GM12892 (cell line): Measurements from ENCODE around the gene VPS52.

Source experiments
- DNase-seq: peaks from one replicate; pipeline ENCODE4 v3.0.0; 2011; ENCODE audit not compliant: insufficient read length
- FAIRE-seq: peaks from 2 replicates; lab custom pipeline; 2011; peaks lifted over from hg19 to GRCh38; lab: Jason Lieb, UNC
- POLR2A ChIP-seq: IDR thresholded peaks from 2 replicates; pipeline ENCODE4 v1.6.1; 2011; ENCODE audit warnings: low read depth, low read length, control low read depth
- POLR2AphosphoS5 ChIP-seq: IDR thresholded peaks from 2 replicates; pipeline ENCODE4 v1.6.1; 2011; ENCODE audit warnings: low read depth, low read length, control low read depth
- TAF1 ChIP-seq: IDR thresholded peaks from 2 replicates; pipeline ENCODE4 v1.6.1; 2011; ENCODE audit warnings: low read depth, mild to moderate bottlenecking, control low read depth, low read length, borderline replicate concordance

VPS52 gene

GRCh38 chr6:33204415-33205190 lies 67.1 kb downstream of the VPS52 start, which contains the start of gene HSD17B8:
HSD17B8 (plus strand) TSS chr6:33204655; CDS start chr6:33204669, 14 bp downstream.
- FAIRE-seq (peak; percentile 91), DNase-seq (peak; percentile 97)
- no peak for TF ChIP-seq TAF1
- peak; percentile 66 for TF ChIP-seq POLR2A
- no peak; the same call in 1 of the 2 replicates for TF ChIP-seq POLR2AphosphoS5

- DNase-seq: no peak
- no peak for TF ChIP-seq POLR2AphosphoS5
- no peak for TF ChIP-seq POLR2A
- no peak for TF ChIP-seq TAF1
- FAIRE-seq: no peak
These were observed 67.6 kb downstream of the VPS52 start for GRCh38 chr6:33204165-33204414.

GRCh38 chr6:33203443-33204164 lies 68.1 kb downstream of the VPS52 start:
- FAIRE-seq (no peak), DNase-seq (no peak)
- TF ChIP-seq POLR2AphosphoS5: no peak
- TF ChIP-seq TAF1: no peak
- TF ChIP-seq POLR2A: no peak

DNA sequence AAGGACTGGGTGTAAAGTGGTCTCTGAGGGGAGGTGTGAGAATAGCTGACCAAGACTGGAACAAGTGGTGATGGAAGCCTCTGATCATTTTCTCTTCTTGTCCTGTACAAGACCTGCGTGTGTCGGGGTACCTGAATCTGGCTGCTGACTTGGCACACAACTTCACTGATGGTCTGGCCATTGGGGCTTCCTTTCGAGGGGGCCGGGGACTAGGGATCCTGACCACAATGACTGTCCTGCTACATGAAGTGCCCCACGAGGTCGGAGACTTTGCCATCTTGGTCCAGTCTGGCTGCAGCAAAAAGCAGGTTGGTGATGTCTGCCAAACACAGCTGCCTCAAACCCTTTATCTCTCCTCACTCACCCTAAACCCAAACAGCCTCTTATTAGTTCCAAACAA lies 68.9 kb downstream of the VPS52 start:
- TF ChIP-seq POLR2AphosphoS5: no peak
- TF ChIP-seq TAF1: no peak
- no peak for TF ChIP-seq POLR2A
- DNase-seq (no peak), FAIRE-seq (no peak)

DNA sequence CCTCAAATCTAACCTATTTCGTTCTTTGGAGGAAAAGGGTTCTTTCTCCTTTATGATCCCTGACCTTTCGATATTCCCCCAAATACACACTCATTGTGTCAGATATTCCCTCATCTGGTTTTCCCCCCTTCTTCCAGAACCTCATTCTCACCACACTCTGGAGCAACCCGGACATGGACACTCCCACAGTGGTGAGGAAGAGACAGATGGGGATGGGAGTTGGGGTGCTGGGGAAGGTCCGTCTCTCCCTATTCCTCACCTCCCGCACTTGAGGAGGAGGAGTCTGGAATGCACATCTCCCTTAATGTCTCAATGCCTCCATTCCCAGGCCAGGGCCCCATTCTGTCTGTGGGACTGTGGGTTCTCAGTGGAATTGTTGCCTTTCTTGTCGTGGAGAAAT lies 69.7 kb downstream of the VPS52 start:
- TF ChIP-seq TAF1 (no peak), POLR2A (no peak), POLR2AphosphoS5 (no peak)
- FAIRE-seq: no peak

DNA sequence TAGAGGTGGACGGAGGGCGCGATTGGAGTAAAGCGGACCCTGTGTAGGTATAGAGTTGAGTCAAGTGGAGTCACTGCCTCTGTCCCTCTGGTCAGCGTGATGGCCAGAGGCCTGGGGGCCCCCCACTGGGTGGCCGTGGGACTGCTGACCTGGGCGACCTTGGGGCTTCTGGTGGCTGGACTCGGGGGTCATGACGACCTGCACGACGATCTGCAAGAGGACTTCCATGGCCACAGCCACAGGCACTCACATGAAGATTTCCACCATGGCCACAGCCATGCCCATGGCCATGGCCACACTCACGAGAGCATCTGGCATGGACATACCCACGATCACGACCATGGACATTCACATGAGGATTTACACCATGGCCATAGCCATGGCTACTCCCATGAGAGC lies 70.5 kb downstream of the VPS52 start:
- no peak for TF ChIP-seq TAF1
- no peak for TF ChIP-seq POLR2A
- TF ChIP-seq POLR2AphosphoS5: no peak
- DNase-seq (no peak), FAIRE-seq (no peak)

More for the DNA sequence above, 69.7 kb downstream of the VPS52 start:
- DNase-seq: no peak
